ENCODE data around the gene UBAC1.

DNA sequence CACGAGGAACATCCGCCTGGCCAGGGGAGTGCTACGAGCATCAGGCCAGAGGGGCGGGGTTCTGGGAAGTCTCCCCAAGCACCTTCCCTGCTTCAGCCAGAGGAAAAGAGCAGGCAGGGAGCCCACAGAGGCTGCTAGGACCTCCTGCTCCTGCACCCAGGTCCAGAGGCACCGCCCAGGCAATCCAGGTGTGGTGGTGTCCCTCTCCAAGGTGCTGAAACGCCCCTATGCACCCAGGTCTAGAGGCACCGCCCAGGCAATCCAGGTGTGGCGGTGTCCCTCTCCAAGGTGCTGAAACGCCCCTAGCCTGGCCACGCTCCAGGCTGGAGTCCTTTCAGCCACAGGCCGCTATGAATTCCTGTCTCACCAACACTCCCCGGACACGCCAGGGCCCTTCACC, 10.7 kb upstream of the UBAC1 start:
- TF ChIP-seq REST (IDR thresholded peaks at IDR 0.05; ENCODE audit: insufficient replicate concordance, low read depth) (peak; percentile 97), POLR2AphosphoS5 (IDR thresholded peaks at IDR 0.05; ENCODE audit: low read depth) (no peak), GABPA (IDR thresholded peaks at IDR 0.05; ENCODE audit: low read depth) (no peak)
- TF ChIP-seq, protein P1, sequence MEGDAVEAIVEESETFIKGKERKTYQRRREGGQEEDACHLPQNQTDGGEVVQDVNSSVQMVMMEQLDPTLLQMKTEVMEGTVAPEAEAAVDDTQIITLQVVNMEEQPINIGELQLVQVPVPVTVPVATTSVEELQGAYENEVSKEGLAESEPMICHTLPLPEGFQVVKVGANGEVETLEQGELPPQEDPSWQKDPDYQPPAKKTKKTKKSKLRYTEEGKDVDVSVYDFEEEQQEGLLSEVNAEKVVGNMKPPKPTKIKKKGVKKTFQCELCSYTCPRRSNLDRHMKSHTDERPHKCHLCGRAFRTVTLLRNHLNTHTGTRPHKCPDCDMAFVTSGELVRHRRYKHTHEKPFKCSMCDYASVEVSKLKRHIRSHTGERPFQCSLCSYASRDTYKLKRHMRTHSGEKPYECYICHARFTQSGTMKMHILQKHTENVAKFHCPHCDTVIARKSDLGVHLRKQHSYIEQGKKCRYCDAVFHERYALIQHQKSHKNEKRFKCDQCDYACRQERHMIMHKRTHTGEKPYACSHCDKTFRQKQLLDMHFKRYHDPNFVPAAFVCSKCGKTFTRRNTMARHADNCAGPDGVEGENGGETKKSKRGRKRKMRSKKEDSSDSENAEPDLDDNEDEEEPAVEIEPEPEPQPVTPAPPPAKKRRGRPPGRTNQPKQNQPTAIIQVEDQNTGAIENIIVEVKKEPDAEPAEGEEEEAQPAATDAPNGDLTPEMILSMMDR (IDR thresholded peaks at IDR 0.05; ENCODE audit: insufficient read depth, low read length) = no peak

Measured in HL-60 (cell line).